Measurements from ENCODE around the gene SELENOS.

Gene SELENOS

DNA sequence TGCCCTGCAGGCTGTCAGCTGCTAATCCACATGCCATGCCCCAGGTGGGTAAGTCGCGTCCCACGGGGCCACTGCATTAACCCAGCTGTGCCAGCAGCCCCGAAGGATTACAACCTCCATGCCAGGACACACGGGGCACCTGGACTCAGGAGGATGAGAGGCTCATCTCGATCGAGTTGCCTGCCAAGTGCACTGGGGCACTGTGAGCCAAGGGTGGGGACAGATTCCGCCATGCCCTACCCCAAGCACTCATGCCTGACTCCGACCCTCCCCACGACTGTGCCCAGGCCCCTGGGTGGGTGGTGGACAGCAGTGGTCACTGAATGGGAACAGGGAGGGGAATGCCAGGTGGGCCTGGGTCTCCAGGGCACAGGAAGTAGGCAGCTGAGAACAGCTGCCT lies 38.5 kb upstream of the SELENOS start:
- DNase-seq (no peak), ATAC-seq (no peak)
- Mint-ChIP-seq H3K27me3 (no peaks in the 10 kb centered on the region), H3K4me1 (peaks cover 7% of the 10 kb centered on the region), H3K9me3 (no peaks in the 10 kb centered on the region), H3K4me3 (no peak overlapping the region), H3K27ac (no peak overlapping the region)

DNA sequence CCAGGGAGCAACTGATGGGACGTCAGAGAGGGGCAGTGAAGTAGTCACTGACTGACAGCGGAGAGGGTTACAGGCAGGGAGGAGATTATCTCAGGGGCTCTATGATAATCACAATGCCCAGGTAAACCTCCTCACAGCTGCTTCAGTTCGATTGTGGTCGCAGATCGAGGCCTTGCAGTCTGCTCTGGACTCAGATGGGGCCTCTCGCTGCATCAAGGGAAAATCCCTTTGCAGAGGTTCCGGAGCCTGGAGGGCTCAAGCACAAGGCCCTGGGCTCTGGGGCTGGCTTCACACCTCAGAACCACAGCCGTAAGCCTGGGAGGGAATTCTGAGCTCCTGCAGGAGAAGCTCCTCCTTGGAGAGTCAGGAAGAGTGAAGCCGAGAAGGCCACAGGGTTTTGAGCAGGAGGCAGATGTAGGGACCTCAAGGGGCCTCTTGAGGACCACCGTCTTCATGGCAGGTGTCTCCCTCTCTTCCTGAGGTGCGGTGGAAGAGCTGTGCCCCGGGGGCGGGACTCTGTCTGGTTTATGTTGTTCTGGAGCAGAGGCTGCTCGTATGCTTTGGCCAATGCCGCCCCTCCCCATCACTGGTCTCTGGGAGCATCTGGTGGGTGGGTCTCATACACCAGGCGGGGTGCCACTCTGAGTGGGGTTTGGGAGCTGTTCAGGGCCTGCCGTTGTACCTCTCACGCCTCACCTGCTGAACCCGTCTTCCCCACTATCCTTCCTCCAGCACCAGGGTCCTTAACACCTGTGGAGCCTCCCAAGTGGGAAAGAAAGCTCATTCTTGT lies 37.2 kb upstream of the SELENOS start:
- DNase-seq (no peak), ATAC-seq (no peak)
- Mint-ChIP-seq H3K27me3 (no peaks in the 10 kb centered on the region), H3K27ac (no peak overlapping the region), H3K9me3 (no peaks in the 10 kb centered on the region), H3K4me1 (no peaks in the 10 kb centered on the region), H3K4me3 (no peak overlapping the region)

DNA sequence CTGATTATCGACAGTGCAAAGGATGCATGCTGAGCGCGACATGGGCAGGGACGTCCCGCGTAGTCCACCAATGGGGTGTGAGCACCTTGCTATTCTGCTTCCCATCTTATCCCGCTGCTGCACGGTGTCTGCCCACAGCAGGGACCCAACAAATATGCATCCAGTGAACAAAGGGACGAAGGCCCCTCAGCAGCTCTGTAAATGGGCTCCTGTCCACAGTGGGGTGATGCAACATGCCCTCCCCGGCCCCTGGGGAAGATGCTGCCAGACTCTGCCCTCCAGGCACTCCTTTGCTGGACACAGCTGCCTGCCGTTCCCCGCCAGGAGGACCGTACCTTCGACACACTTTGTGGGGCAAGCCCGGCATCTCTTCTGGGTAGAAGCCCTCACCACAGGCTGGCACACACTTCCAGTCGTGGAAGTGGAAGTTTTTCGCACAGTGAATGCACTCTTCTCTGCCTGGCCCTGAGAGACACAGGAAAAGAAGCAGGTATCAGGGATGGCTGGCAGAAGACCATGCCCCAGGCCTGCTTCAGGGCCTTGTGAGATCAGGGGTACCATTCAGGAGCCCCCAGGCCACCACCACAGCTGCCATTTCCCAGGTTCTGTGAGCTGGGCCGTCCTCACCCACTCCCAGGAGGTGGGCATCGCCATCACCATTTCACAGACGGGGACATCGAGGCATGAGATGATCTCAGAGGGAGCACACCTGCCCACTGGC lies 35.9 kb upstream of the SELENOS start:
- H3K4me1 Mint-ChIP-seq, result no peaks in the 10 kb centered on the region
- H3K4me3 Mint-ChIP-seq, result no peak overlapping the region
- H3K9me3 Mint-ChIP-seq, result no peaks in the 10 kb centered on the region
- ATAC-seq, result no peak
- H3K27ac Mint-ChIP-seq, result no peak overlapping the region
- no peaks in the 10 kb centered on the region for H3K27me3 Mint-ChIP-seq
- DNase-seq, result no peak

- ATAC-seq (no peak), DNase-seq (no peak)
- Mint-ChIP-seq H3K9me3 (no peaks in the 10 kb centered on the region), H3K4me1 (no peaks in the 10 kb centered on the region), H3K4me3 (no peak overlapping the region), H3K27ac (no peak overlapping the region), H3K27me3 (no peaks in the 10 kb centered on the region)
These were observed 33.2 kb upstream of the SELENOS start for GRCh38 chr15:101310508-101310907.

- Mint-ChIP-seq H3K9me3 (no peaks in the 10 kb centered on the region), H3K4me3 (no peak overlapping the region), H3K27ac (no peak overlapping the region), H3K27me3 (no peaks in the 10 kb centered on the region), H3K4me1 (no peaks in the 10 kb centered on the region)
- DNase-seq (no peak), ATAC-seq (no peak)
These were observed 32.8 kb upstream of the SELENOS start for GRCh38 chr15:101310161-101310480.

DNA sequence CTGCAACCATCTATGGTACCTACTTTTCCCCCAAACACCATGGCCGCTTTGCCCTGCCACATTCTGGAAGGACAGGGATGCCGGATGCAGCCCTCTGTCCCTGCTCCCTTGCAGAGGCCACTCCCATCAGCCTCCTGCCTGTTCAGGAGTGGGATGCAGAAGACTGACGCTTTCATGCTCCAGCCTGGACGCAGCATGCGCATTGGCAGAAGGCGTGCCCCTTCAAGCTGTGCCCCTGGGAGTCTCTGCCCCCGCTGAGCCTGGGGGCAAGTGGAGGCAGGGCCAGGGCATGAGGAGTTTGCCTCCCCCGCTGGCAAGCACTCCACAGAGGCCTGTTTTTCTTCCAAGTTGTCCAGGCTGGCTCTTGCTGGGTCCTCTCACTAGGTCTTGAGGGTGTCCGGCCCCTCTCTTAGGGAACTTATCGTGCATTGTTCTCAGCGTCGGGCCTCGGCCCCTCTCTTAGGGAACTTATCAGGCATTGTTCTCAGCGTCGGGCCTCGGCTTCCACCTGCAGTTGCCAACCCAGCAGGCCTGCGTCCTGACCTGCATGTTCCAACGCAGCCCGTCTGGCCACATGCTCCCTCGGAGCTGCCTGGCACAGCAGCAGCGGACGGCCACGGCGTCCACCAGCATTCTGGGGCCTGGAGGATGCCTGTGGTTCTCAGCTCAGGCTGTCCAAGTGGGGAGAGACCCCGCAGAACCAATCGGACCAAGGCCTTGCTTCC lies 32.3 kb upstream of the SELENOS start:
- ATAC-seq (no peak), DNase-seq (no peak)
- no peak overlapping the region for H3K27ac Mint-ChIP-seq
- no peak overlapping the region for H3K4me3 Mint-ChIP-seq
- H3K27me3 Mint-ChIP-seq, result no peaks in the 10 kb centered on the region
- H3K4me1 Mint-ChIP-seq, result no peaks in the 10 kb centered on the region
- no peaks in the 10 kb centered on the region for H3K9me3 Mint-ChIP-seq

DNA sequence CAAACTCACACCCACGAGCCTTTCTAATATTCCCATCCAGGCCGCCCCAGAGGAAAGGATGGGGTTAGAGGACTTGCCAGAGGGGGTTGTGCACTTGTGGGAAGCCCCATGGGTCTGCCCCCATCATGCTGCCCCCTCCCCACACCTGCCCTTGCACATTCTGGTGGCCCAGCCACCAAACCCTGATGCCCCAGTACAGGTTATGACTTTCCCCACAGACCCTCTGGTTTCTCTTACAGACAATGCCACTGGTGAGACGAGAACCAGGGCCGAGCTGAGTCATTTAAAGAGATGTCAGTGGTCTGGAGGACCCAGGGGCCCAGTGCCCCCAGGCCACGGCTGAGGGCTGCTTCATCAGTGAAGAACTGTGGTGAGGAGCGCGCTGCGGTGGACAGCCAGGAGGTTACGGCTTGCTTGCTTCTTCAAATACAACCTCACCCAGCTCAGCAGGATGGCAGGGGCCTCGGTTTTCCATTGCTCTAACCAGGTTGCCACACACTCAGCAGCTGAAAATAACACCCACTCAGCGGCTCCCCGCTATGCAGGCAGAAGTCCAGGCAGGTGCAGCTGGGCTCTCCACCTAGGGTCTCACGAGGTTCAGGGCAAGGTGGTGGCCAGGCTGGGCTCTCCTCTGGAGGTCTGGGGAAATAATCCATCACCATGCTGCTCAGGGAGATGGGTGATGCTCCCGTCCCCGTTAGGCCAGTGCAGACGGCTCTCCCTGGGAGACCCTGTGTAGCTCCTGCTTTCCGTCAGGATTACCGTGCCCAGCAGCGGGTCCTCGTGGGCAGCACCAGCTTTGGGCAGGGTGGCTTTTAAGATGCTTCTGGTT lies 31.5 kb upstream of the SELENOS start:
- peak; percentile 22 for ATAC-seq
- no peak for DNase-seq
- Mint-ChIP-seq H3K27ac (no peak overlapping the region), H3K4me3 (no peak overlapping the region), H3K9me3 (no peaks in the 10 kb centered on the region), H3K27me3 (no peaks in the 10 kb centered on the region), H3K4me1 (no peaks in the 10 kb centered on the region)

- Mint-ChIP-seq H3K27ac (no peak overlapping the region), H3K27me3 (no peaks in the 10 kb centered on the region), H3K4me3 (no peak overlapping the region), H3K4me1 (no peaks in the 10 kb centered on the region), H3K9me3 (no peaks in the 10 kb centered on the region)
- DNase-seq (no peak), ATAC-seq (peak; percentile 7)
These were observed 30.8 kb upstream of the SELENOS start for GRCh38 chr15:101307897-101308603.

- ATAC-seq, result no peak
- Mint-ChIP-seq H3K9me3 (no peaks in the 10 kb centered on the region), H3K27ac (no peak overlapping the region), H3K4me3 (no peak overlapping the region), H3K4me1 (no peaks in the 10 kb centered on the region), H3K27me3 (no peaks in the 10 kb centered on the region)
- no peak for DNase-seq
These were observed 30.0 kb upstream of the SELENOS start for GRCh38 chr15:101307048-101307896.

DNA sequence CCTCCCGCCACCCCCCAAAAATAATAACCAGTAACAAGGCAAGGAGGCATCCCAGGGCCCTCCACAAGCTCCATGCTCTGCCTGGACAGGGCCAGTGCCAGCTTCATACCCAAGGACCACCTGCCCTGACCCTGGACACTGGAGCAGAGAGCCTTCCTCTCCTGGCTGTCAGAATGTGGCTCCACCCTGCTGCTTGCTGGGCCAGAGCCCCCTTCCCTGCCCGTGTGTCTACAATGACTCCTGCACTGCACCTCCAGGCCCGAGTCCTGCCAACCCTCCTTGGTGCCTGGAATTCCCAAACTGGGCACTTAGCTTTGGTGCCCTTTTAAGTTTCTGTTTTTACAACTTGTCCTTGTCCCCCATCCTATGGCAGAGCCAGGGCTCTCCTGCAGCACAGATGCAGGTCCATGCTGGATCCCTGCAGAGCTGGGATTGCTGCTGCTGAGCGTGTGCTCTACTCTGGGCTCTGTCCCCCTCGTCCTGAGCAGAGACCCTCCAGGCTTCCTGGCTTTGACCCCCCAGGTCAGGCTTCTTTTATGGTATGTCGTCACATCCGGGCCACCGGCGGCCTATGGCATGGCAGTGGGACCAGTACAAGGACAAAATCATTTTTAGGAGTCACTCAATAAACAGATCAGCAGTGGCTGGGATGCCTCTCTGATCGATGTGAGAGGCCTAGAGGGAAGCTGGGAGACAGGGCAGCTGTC lies 29.2 kb upstream of the SELENOS start:
- no peaks in the 10 kb centered on the region for H3K9me3 Mint-ChIP-seq
- no peak for DNase-seq
- H3K4me1 Mint-ChIP-seq, result no peaks in the 10 kb centered on the region
- H3K27ac Mint-ChIP-seq, result peak overlapping the region in 1 of 2 donors; percentile 68
- no peaks in the 10 kb centered on the region for H3K27me3 Mint-ChIP-seq
- no peak for ATAC-seq
- no peak overlapping the region for H3K4me3 Mint-ChIP-seq

DNA sequence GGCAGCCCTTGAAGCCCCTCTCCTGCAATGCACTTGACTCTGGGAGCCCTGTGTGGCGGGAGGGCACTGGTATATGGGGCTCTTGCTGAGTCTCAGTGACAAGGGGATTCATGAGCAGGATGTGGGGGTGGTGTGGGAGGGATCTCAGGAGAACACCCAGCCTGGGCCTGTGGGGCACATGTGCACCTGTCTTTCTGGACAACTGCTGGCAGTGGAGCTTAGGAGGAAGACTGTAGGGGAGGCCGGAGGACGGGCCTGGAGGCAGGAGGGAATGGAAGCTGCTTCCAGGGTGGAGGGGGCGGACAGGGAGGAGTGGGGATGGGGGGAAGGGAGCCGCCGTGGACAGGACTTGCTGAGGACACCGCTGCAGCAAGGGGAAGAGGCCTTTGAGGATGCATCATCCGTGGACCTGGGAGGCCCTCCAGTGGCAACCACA lies 28.6 kb upstream of the SELENOS start:
- no peaks in the 10 kb centered on the region for H3K4me1 Mint-ChIP-seq
- H3K4me3 Mint-ChIP-seq, result no peak overlapping the region

GRCh38 chr15:101303408-101303807 lies 26.1 kb upstream of the SELENOS start:
- Mint-ChIP-seq H3K27me3 (no peaks in the 10 kb centered on the region), H3K9me3 (no peaks in the 10 kb centered on the region)

More for the DNA sequence above, 28.6 kb upstream of the SELENOS start:
- DNase-seq (no peak), ATAC-seq (no peak)
- Mint-ChIP-seq H3K27me3 (no peaks in the 10 kb centered on the region), H3K27ac (no peak overlapping the region), H3K9me3 (no peaks in the 10 kb centered on the region)

GRCh38 chr15:101296418-101297405 lies 19.4 kb upstream of the SELENOS start:
- ATAC-seq (no peak), DNase-seq (no peak)
- Mint-ChIP-seq H3K27ac (no peak overlapping the region), H3K4me3 (peak overlapping the region; percentile 97), H3K9me3 (no peaks in the 10 kb centered on the region), H3K4me1 (peaks cover 34% of the 10 kb centered on the region), H3K27me3 (no peaks in the 10 kb centered on the region)

More at GRCh38 chr15:101303408-101303807, 26.1 kb upstream of the SELENOS start:
- Mint-ChIP-seq H3K4me1 (no peaks in the 10 kb centered on the region), H3K27ac (no peak overlapping the region), H3K4me3 (no peak overlapping the region)
- DNase-seq, result no peak
- ATAC-seq, result no peak

Data from stimulated activated naive CD8-positive, alpha-beta T cell treated with anti-CD3 and anti-CD28 coated beads, Interleukin-15, amount 100 ng/mL, for 72 hours (primary cell).